Gastroesophageal sphincter (tissue), 3 donors: ENCODE measurements around the gene STX12.

ENCODE experiments used
- EP300 ChIP-seq: sonication (generic); formaldehyde crosslinking; IDR thresholded peaks from one replicate; pipeline ENCODE4 v1.6.1; 2017; ENCODE audit warnings: antibody characterized with exemption, mild to moderate bottlenecking
- POLR2A ChIP-seq, 2 donors: fragments of 450-650 bp; IDR thresholded peaks; one replicate each; pipeline ENCODE4 v1.6.1; 2017; ENCODE audit warnings: antibody characterized with exemption in 2 of 2, mild to moderate bottlenecking in 2 of 2, moderate library complexity in 1 of 2
- POLR2AphosphoS5 ChIP-seq: sonication (generic); formaldehyde crosslinking; IDR thresholded peaks from one replicate; pipeline ENCODE4 v1.6.1; 2017; ENCODE audit warnings: antibody characterized with exemption
- TF ChIP-seq, protein P1 (sequence below), 4 experiments: fragments of 200-600 bp in 2 of 4; fragments of 450-650 bp in 2 of 4; sonication (generic) in 1 of 4; IDR thresholded peaks; one replicate each; pipeline ENCODE4 v1.5.1; 2017 to 2019; ENCODE audit warnings: antibody characterized with exemption in 4 of 4, mild to moderate bottlenecking in 2 of 4, moderate library complexity in 2 of 4

DNA sequence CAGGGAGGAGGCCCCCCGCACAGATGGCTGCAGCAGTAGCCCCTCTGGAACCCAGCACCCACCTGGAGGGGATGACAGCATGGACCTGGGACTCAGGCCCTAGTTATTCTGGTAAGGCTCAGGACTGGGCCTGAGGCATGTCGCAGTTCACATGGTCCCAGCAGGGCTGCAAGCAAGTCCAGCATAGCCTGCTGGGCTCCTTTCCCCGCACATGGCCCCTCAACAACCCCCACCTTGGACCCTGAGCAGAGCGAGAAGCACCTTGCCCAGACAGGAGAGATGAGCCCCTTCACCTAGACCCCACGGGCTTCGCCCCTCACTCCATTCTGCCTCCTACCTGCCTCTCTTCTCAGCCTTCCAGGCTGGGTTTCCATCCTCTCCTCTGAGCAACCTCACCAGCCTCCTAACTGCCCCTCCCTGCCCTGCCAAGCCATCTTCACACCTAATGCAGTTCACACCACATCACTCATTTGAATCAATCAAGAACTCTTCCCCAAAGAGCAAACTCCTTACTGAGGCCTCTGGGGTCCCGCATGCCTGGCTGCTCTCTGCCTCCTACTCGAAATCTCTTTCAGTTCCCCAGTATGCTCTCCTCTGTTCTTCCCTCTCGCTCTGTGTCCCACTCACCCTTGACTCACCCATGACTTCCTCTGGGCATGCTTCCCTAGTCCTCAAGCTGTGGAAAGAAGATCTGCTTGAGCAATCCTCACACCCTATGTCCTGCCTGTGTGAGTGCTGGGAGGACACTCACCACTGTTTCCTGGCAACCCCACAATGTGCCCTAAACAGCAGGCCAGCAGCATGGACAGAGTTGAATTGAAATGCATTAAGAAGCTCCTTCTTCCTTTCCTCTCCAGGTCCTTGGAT is 89.9 kb downstream of the STX12 start:
- TF ChIP-seq, protein P1, sequence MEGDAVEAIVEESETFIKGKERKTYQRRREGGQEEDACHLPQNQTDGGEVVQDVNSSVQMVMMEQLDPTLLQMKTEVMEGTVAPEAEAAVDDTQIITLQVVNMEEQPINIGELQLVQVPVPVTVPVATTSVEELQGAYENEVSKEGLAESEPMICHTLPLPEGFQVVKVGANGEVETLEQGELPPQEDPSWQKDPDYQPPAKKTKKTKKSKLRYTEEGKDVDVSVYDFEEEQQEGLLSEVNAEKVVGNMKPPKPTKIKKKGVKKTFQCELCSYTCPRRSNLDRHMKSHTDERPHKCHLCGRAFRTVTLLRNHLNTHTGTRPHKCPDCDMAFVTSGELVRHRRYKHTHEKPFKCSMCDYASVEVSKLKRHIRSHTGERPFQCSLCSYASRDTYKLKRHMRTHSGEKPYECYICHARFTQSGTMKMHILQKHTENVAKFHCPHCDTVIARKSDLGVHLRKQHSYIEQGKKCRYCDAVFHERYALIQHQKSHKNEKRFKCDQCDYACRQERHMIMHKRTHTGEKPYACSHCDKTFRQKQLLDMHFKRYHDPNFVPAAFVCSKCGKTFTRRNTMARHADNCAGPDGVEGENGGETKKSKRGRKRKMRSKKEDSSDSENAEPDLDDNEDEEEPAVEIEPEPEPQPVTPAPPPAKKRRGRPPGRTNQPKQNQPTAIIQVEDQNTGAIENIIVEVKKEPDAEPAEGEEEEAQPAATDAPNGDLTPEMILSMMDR (IDR thresholded peaks at IDR 0.05), result no peak
- TF ChIP-seq POLR2A (IDR thresholded peaks at IDR 0.05) (peak in 1 of 2 donors; percentile 45), POLR2AphosphoS5 (no peak), EP300 (no peak)
